Dedifferentiated amniotic fluid mesenchymal stem cell (primary cell): ENCODE data around the gene NFS1.
A peak's percentile ranks its signal among the peaks of the same experiment; 100 is the strongest.
"Not testable (repeated sequence)": the region's sequence is repeated elsewhere in the genome, so short reads cannot be mapped to it uniquely, and the experiment has no call there.

ENCODE experiments used
- DNase-seq: peaks from one replicate; pipeline ENCODE4 v3.0.0-alpha.2; 2016; ENCODE audit errors: extremely low spot score

Gene NFS1

DNA sequence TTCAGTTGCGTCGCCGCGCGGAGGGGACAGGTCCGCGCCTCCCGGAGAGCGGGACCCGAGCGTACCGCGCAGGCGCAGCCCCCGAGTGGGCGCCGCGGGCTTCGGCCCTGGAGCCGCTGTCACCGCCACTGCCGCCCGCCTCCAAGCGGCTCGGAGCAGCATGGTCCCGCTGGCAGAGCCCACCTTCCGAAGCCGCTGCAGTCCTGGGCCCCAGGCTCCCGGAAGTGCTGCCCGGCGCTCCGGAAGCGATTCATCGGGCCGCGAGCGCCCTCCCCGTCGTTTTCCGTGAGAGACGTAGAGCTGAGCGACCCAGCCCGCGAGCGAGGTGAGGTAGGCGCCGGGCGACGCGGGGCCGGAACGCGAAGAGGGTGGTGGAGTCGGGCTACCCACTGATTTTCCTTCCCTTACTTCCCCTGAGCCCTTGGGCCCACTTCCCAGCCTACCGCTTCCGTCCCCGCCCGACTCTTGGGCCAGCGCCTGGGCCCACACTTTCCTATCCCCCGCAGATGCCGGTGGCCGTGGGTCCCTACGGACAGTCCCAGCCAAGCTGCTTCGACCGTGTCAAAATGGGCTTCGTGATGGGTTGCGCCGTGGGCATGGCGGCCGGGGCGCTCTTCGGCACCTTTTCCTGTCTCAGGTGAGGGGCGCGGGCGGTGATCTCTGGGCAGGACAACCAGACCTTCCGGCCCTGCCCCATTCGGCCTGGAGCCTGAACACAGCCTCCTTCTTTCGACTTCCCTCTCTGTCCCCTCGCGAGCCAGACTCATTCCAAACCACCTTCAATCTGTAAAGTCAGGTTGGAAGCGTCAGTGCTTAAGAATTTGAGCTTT lies at the start of gene NFS1, which contains the start of gene ROMO1:
Gene NFS1 (minus strand): TSS at position 226 of the 830 bp plus-strand sequence. CDS start 64 bp downstream, at position 162.
Gene ROMO1 (plus strand): TSS at position 279 of the 830 bp plus-strand sequence. CDS start 228 bp downstream, at position 507.
- peak; percentile 72 for DNase-seq

DNA sequence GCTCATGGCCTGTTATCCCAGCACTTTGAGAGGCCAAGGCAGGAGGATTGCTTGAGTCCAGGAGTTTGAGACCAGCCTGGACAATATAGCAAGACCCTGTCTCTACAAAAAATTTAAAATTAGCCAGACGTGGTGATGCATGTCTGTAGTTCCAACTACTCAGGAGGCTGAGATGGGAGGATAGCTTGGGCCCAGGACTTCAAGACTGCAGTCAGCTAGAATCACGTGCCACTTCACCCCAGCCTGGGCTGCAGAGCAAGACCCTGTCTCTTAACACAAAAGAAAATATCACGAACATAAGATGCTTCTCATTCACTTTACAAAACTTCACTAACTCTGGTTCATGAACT lies 45.3 kb upstream of the NFS1 start:
- not testable (repeated sequence) for DNase-seq

- DNase-seq, result no peak
These were observed 44.7 kb upstream of the NFS1 start for GRCh38 chr20:35743693-35744491.

DNA sequence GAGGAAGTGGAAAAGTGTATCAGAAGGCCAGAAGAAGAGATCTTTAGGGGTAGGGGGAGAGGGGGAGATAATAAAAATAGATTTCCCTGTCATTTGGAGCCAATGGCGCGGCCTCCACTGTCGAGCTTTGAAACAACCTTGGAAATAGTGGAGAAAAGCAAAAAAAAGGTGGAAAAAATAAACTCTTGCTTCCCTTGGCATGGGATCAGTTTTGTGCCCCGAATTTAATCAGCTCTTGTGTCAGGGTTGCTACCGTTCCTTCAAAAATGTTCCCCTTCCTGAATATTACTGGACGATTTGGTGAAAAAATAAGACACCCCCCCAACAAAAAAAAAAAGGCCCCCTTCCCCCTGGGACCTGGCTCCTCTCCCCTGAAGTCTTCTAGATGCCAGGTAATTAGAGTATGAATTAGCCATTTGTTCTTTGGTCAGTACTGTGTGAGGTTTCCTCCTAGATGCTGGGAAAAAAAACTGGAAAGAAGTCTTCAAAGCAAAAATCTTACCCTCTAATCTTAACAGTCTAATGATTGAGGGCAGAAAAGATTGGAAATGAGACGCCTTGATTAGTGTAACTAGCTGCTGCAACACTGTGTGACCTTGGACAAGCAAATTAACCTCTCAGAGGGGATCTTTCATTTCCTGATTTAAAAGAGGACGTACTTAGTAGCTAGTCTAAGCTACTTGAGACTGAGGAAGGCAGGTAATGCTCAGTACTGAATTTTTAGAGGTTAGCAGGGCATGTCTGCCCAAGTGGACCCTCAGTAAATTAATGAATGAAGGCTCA lies 43.8 kb upstream of the NFS1 start:
- DNase-seq, result no peak

GRCh38 chr20:35741892-35742740 lies 43.0 kb upstream of the NFS1 start, which contains the start of gene RBM39:
Gene RBM39 (minus strand): TSS chr20:35742260. CDS start chr20:35740874, 1,386 bp downstream.
- peak; percentile 100 for DNase-seq

DNA sequence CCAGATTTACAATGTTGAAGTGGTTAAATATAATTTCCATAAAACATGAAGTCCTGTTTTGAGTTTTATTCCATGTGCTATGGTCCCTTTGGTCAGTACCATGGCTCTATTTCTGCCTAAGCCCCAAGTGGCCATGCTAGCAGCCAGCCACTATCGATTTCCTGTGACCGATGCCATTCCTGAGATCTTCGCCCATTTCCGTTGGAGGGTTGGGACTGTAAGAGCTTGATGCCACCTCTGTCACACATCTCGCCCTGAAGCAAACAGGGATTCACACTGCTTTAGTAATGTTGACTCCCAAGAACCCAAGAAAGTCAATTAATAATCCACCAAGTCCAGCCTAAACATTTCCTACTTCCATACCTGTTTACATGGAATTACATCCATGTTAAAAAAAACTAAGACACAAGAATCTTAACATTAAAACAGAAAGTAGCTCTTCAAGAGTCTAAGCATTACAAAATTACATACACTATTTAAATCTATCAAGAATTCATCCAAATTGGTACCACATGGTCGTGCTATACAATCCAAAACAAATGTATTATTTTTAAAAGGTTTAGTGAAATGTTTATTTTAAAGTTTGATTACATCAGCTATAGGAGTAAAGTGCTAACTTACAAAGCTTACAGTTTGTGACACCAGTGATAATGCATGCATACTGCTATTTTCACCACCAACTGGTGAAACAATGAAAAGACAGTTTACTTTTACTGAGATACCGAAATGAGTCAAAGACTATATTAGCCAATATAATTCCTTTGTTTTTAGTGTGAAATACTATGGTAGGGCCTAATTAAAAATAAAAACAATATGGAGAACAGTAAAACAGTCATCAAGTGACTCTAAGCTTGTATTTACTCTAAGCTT lies 40.4 kb upstream of the NFS1 start:
- peak; percentile 52 for DNase-seq

DNA sequence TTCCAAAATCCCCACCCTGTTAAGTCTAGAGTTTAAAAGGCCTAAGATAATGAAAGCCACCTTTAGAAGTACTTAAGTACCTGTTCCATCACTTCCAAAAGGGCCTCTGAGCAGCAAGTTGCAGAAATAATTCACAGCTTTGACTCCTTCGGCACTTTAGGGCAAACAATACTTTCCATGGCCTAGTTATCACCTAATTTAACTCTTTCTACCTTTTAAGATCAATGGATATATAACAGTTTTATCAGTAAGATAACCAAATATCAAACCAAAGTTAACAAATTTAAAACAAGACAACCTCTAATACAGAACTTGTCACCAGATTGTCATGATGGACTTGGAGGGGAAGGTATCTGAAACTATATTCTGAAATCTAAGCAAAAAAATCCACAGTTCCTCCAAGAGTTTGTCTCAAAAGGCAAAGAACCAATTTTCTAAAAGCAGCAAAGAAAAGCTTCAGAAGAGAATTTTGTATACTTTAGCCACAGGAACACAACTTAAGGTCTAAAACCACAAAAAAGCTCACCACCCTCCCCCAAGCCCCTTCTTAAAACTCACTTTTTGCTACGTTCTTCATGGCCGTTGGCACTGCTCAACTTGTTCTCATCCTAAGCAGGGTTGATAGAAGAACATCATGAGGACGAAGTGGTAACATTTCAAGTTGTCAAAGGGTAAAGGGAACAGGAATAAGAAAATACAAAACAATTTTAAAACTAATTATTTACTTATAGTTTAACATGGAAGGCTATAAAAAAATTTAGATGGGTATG lies 39.4 kb upstream of the NFS1 start:
- DNase-seq, result no peak

DNA sequence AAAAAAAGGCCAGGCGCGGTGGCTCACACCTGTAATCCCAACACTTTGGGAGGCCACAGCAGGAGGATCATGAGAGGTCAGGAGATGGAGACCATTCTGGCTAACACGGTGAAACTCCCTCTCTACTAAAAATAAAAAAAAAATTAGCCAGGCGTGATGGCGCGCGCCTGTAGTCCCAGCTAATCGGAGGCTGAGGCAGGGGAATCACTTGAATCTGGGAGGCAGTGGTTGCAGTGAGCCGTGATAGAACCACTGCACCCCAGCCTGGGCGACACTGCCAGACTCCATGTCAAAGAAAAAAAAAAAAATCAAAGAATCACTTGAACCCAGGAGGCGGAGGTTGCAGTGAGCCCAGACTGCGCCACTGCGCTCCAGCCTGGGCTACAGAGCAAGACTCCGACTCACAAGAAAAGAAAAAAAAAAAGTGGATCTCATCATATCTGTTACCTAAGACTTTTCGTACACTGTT lies 38.7 kb upstream of the NFS1 start:
- DNase-seq, result no peak

- DNase-seq, result no peak
These were observed 36.8 kb upstream of the NFS1 start for GRCh38 chr20:35735826-35736470.

DNA sequence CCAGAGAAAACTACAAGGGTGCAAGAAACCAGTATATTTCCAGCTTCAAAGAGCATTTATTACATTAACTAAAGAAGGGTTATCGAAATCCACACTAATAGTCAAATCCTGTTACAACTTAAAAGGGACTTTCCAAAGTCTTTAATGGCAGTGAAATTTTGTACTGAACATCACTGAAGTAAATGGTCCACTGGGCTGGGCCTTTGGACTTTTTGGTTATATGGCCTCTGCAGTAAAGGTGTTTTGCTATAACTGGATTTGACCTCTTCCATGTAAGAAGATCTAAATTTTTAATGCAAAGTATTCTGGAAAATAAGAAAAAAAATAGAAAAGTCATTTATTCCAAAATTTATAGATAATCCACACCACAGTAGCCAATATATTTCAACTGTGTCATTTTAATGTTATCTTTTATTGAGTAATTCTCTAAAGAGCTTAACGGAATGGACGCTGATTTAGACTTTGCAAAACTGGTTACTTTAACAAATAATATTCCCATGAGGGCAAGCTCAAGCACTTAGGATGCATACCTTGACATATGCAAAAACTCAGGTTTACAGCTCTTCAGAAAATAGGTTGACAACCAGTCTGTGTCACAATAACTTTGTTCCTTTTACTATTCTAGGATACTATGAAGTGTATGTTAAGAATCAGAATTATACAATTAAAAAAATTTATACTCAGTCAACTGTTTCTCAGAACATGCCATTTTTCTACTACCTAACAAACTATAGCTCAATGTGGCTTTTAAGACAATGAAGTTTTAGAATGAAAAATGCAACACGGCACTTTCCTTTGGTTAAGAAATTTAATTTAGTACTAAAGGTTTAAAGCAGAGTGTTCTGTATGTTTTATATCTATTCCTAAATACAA lies 35.9 kb upstream of the NFS1 start:
- no peak for DNase-seq

DNA sequence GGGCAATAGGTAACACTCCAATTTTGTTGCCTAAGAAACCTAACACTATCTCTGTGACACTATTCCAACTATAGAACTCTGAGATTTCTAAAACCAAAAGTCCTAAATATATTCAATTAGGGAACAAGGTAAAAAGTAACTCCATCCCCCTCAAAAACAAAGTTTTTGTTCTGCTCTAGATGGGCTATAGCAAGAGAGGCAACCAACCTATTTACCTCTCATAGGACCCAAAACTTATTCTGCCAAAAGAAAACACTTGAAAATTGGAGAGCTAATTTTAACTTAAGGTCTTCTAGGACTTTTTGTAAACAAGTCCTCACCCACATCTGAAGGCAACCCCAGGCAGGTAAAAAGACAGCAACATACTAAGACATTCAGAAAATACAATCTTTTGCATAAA lies 35.2 kb upstream of the NFS1 start:
- DNase-seq, result no peak

GRCh38 chr20:35732644-35732982 lies 33.5 kb upstream of the NFS1 start:
- no peak for DNase-seq

DNA sequence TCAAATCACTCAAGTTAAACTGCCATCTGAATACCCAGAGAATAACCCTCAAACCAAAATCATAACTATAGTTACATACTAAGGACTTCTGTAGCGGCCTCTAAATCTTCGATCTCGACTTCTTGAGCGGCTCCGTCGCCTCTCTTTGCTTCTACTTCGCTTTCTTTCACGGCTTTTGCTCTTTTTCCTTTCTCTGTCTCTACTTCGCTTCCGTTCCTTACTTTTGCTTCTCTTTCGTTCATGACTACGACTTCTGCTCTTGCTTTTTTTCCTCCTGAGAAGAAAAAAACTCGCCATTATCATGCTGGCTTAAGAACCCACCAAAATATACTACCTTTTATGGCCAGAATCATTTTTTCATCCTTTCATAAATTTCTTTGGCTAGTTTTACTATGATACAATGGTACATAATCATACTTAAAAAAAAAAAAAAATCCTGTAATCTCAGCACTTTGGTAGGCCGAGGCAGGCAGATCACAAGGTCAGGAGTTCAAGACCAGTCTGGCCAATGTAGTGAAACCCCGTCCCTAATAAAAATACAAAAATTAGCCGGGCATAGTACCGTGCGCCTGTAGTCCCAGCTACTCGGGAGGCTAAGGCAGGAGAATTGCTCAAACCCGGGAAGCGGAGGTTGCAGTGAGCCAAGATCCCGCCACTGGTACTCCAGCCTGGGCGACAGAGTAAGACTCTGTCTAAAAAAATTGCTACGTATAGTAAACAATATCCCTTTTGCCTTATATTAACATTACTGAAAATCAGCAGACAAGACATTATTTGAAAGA lies 32.9 kb upstream of the NFS1 start:
- no peak for DNase-seq

DNA sequence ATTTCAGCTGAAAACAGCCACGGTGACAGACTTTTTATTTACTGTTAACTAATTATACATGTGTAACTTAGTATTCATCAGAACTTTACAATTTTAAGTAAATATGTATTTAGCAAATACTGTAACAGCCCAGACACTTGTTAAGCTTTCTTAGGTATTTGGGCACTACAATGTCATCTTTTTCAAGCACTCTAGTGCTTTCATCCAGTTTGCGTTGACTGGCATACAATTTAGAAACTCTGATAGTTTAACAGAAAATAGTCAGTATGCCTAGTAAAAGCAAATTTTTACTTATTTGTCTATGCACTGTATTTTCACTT lies 32.3 kb upstream of the NFS1 start:
- no peak for DNase-seq

- DNase-seq, result no peak
These were observed 31.7 kb upstream of the NFS1 start for GRCh38 chr20:35730583-35731468.
